Stimulated activated effector memory CD8-positive, alpha-beta T cell treated with anti-CD3 and anti-CD28 coated beads, Interleukin-12 subunit alpha, Interleukin-12 subunit beta, amount 100 ng/mL, for 72 hours (primary cell): Measurements from ENCODE around the gene MAB21L3.

Experiments used
- ATAC-seq: fragments of 150-1000 bp; cut with Tn5 transposase; 2 replicates; pipeline ENCODE4 v1.10.0; 2021
- DNase-seq, 2 donors: peaks; one replicate each; pipeline ENCODE4 v3.0.0; 2021 to 2022; ENCODE audit warnings: low spot score in 2 of 2
- H3K27ac Mint-ChIP-seq: one replicate; pipeline ENCODE4 v1.8.0; 2022; ENCODE audit warnings: mild to moderate bottlenecking, mixed read lengths
- H3K36me3 Mint-ChIP-seq: one replicate; pipeline ENCODE4 v1.8.0; 2022; ENCODE audit warnings: mild to moderate bottlenecking, mixed read lengths
- H3K4me1 Mint-ChIP-seq: one replicate; pipeline ENCODE4 v1.8.0; 2022; ENCODE audit warnings: mixed read lengths
- H3K4me3 Mint-ChIP-seq: one replicate; pipeline ENCODE4 v1.8.0; 2022; ENCODE audit warnings: mild to moderate bottlenecking, mixed read lengths
- H3K9me3 Mint-ChIP-seq: one replicate; pipeline ENCODE4 v1.8.0; 2022; ENCODE audit warnings: mixed read lengths

The MAB21L3 gene

GRCh38 chr1:116110567-116111523, at the start of gene MAB21L3:
Gene MAB21L3, plus strand, starts transcription at chr1:116111399. Its CDS starts 1,217 bp downstream, at chr1:116112616.
- DNase-seq (peak in 1 of 2 donors; percentile 37), ATAC-seq (no peak)
- Mint-ChIP-seq H3K9me3 (no peaks in the 10 kb centered on the region), H3K4me3 (no peak within 1 kb of the TSS), H3K4me1 (no peaks in the 10 kb centered on the region), H3K36me3 (no peaks in the 10 kb centered on the region), H3K27ac (no peak within 1 kb of the TSS)

- Mint-ChIP-seq H3K27ac (no peak overlapping the region), H3K36me3 (no peaks in the 10 kb centered on the region), H3K4me1 (no peaks in the 10 kb centered on the region), H3K9me3 (peaks cover 3% of the 10 kb centered on the region), H3K4me3 (no peak overlapping the region)
- no peak for DNase-seq
- no peak for ATAC-seq
These were observed 49.0 kb upstream of the MAB21L3 start for GRCh38 chr1:116062201-116062600.

DNA sequence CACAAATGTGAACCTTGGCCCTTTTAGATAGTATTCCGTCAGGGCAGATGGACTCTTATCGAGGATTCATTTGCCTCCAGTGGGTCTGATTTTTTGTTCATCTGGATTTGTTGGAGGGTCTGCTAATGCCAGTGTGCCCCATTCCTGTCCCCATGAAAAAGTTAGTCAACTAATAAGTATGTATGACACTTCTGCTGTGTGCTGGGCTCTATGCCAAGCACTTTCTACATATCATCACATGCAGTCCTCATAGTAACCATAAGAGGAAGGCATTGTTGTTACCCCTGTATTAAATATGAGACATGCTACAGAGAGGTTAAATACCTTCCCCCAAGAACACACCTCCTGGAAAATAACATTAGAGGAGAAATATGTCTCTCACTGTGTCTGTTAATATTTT, 46.6 kb upstream of the MAB21L3 start:
- DNase-seq = no peak
- no peak overlapping the region for H3K4me3 Mint-ChIP-seq
- ATAC-seq = no peak
- no peaks in the 10 kb centered on the region for H3K9me3 Mint-ChIP-seq
- no peaks in the 10 kb centered on the region for H3K4me1 Mint-ChIP-seq
- no peaks in the 10 kb centered on the region for H3K36me3 Mint-ChIP-seq
- H3K27ac Mint-ChIP-seq = no peak overlapping the region

DNA sequence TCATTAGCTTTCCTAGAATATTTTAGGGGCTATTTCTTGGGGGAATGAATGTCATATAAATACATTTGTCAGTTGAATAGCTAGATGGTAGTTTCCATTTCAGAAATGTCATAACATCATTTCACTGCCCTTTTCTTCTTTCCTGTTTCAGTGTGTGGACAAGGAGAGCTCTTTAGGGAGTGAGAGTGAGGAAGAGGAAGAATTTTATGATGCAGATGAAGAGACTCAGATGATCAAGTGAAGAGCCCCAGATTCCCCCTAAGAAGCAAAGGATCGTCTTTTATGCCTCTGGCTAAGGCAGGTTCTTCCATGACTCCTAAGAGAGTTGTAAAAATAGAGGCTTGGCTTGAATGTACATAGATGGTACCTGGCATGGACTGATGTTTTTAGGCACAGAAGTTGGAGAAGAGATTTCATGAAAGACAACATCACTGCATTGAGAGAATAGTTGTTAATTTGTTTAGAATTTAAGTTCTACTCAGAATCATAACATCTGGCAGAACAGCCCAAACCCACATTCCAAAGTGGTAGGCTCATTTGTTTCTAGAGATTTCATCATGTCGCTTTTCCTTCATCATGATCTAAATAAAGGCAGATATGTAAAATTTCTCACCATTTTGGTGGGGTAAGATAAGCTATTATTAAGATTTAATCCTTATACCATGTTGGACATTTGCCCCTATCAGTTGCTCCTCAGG, 44.2 kb upstream of the MAB21L3 start:
- ATAC-seq (no peak), DNase-seq (no peak)
- Mint-ChIP-seq H3K36me3 (no peaks in the 10 kb centered on the region), H3K4me1 (no peaks in the 10 kb centered on the region), H3K27ac (no peak overlapping the region), H3K9me3 (no peaks in the 10 kb centered on the region), H3K4me3 (no peak overlapping the region)

DNA sequence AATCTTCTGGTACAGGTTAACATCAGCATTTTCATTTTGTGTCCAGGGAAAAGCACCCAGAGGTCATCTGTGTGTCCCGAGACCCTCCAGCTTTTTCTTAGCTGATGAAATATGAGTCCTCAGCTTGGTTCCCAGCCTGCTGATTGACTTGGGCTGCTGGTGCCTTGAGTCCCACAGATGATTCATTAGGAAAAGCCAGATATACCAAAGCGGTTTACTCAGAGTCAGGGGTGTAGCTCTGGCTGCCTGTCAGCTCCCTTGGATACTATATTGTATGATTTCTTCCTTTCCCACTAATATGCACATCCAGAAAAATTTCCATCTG, 43.7 kb upstream of the MAB21L3 start:
- DNase-seq = no peak
- no peak overlapping the region for H3K4me3 Mint-ChIP-seq
- H3K4me1 Mint-ChIP-seq = no peaks in the 10 kb centered on the region
- no peaks in the 10 kb centered on the region for H3K36me3 Mint-ChIP-seq
- H3K9me3 Mint-ChIP-seq = no peaks in the 10 kb centered on the region
- ATAC-seq = no peak
- H3K27ac Mint-ChIP-seq = no peak overlapping the region

DNA sequence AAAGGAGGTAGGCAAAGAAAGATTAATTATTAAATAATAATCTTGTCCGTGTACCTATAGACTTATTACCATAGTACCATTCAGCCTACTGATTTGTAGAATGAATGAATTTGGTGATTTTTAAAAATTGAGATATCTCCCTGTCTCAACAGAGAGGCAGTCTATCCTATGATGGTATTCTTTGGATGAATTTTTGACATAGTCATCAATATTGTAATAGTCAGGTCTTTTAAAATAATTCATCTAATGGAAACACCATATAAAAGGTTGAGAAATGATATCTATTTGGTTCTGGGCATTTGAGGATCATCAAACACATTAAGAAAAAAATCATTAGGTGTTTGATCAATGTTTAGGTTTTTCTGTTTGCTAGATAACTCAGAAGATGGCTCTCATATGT, 35.6 kb upstream of the MAB21L3 start:
- H3K9me3 Mint-ChIP-seq = no peaks in the 10 kb centered on the region
- no peaks in the 10 kb centered on the region for H3K4me1 Mint-ChIP-seq
- DNase-seq (no peak), ATAC-seq (no peak)
- H3K27ac Mint-ChIP-seq = no peak overlapping the region
- H3K36me3 Mint-ChIP-seq = no peaks in the 10 kb centered on the region
- no peak overlapping the region for H3K4me3 Mint-ChIP-seq

GRCh38 chr1:116075990-116076389, 35.2 kb upstream of the MAB21L3 start:
- Mint-ChIP-seq H3K36me3 (no peaks in the 10 kb centered on the region), H3K9me3 (peaks cover 3% of the 10 kb centered on the region), H3K4me3 (no peak overlapping the region), H3K4me1 (no peaks in the 10 kb centered on the region), H3K27ac (no peak overlapping the region)
- no peak for ATAC-seq
- DNase-seq = no peak

GRCh38 chr1:116076831-116077230, 34.4 kb upstream of the MAB21L3 start:
- Mint-ChIP-seq H3K4me1 (no peaks in the 10 kb centered on the region), H3K4me3 (no peak overlapping the region), H3K9me3 (peaks cover 3% of the 10 kb centered on the region), H3K36me3 (no peaks in the 10 kb centered on the region), H3K27ac (no peak overlapping the region)
- no peak for DNase-seq
- ATAC-seq = no peak

DNA sequence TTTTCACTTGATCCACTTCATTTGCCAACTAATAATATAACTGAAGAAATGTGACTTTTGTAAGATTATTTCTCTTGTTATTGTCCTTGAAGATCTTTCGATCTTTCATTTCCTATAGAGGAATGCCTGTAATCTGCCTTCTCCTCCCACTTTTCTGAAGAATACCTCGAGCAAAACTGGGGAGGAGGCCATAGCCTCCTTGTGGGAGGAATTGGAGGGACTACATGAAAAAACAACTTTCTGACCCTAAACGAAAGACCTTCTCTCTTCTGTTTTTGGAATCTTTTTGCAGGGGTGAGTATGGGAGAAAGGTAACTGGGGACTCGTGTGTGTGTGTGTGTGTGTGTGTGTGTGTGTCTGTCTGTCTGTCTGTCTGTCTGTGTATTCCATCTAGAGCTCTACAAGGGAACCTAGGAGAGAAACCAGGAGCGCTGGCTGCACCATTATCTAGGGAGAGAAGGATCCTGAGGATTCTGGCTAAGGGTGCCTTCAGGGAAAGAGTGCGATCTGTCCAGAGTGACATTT, 32.4 kb upstream of the MAB21L3 start:
- no peak overlapping the region for H3K27ac Mint-ChIP-seq
- H3K4me3 Mint-ChIP-seq = no peak overlapping the region
- ATAC-seq (no peak), DNase-seq (no peak)
- H3K9me3 Mint-ChIP-seq = peaks cover 3% of the 10 kb centered on the region
- H3K4me1 Mint-ChIP-seq = no peaks in the 10 kb centered on the region
- H3K36me3 Mint-ChIP-seq = no peaks in the 10 kb centered on the region

DNA sequence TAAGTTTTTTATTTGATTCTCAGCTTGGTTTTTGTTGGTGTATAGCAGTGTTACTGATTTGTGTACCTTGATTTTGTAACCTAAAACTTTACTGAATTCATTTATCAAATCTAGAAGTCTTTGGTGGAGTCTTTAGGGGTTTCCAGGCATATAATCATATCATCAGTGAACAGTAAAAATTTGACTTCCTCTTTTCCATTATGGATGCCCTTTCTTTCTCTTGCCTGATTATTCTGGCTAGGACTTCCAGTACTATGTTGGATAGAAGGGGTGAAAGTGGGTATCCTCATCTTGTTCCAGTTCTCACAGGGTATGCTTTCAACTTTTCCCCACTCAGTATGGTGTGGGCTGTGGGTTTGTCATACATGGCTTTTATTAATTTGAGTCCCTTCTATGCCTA, 23.6 kb upstream of the MAB21L3 start:
- no peak for DNase-seq
- no peaks in the 10 kb centered on the region for H3K36me3 Mint-ChIP-seq
- H3K27ac Mint-ChIP-seq = no peak overlapping the region
- no peak overlapping the region for H3K4me3 Mint-ChIP-seq
- H3K4me1 Mint-ChIP-seq = no peaks in the 10 kb centered on the region
- no peak for ATAC-seq
- peaks cover 20% of the 10 kb centered on the region for H3K9me3 Mint-ChIP-seq

DNA sequence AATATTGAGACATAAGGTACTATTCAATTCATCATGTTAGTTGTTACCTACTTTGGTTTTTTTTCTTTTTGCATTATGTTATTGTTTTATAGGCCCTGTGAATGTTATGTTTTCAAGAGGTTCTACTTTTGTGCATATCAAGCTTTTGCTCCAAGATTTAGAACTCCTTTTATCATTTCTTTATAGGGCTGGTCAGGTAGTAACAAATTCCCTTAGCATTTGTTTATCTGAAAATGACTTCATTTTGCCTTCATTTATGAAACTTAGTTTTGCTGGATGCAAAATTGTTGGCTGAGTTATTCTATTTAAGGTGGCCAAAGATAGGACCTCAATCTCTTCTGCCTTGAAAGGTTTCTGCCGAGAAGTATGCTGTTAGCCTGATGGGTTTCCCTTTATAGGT, 21.3 kb upstream of the MAB21L3 start:
- Mint-ChIP-seq H3K4me3 (no peak overlapping the region), H3K9me3 (peaks cover 20% of the 10 kb centered on the region)
- DNase-seq = no peak

DNA sequence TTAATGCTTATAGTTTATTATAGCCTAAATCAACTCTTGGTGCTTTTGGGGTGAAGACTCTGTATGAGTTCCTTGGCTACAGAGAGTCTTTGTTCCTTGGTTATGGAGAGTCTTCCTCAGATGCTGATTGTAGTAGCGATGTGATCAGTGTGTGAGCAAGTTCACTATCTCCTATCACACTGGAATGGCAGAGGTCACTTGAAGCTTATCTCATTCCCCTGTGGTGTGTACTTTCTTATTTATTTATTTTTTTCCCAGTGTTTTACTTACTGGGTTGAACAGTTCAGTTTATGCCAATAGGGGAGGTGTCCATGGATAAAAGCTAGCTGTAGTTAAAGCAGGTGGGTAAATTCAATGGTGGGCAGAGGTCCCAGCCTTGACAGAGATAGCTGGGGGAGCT, 20.1 kb upstream of the MAB21L3 start:
- no peaks in the 10 kb centered on the region for H3K4me1 Mint-ChIP-seq
- H3K27ac Mint-ChIP-seq = no peak overlapping the region
- H3K4me3 Mint-ChIP-seq = no peak overlapping the region
- DNase-seq = no peak
- H3K36me3 Mint-ChIP-seq = no peaks in the 10 kb centered on the region
- ATAC-seq = no peak
- peaks cover 20% of the 10 kb centered on the region for H3K9me3 Mint-ChIP-seq

More for the DNA sequence above, 21.3 kb upstream of the MAB21L3 start:
- Mint-ChIP-seq H3K27ac (no peak overlapping the region), H3K36me3 (no peaks in the 10 kb centered on the region), H3K4me1 (no peaks in the 10 kb centered on the region)
- no peak for ATAC-seq

- no peaks in the 10 kb centered on the region for H3K4me1 Mint-ChIP-seq
- peaks cover 23% of the 10 kb centered on the region for H3K9me3 Mint-ChIP-seq
- H3K4me3 Mint-ChIP-seq = no peak overlapping the region
- no peaks in the 10 kb centered on the region for H3K36me3 Mint-ChIP-seq
- no peak for ATAC-seq
- no peak overlapping the region for H3K27ac Mint-ChIP-seq
- no peak for DNase-seq
These were observed 18.3 kb upstream of the MAB21L3 start for GRCh38 chr1:116092752-116093489.

DNA sequence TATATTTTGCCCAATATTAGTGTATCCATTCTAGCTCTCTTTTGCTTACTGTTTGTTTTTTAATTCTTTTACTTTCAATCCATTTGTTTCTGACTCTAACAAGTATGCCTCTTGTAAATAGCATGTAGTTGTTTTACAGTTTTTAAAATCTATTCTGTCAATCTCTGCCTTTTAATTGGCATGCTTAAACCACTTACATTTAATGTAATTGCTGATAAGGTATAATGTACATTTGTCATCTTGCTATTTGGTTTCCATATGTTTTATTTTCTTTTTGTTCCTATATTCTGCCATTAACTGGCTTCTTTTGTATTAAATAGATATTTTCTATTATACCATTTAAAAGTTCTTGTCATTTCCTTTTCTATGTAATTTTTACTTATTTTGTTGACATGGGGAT, 16.2 kb upstream of the MAB21L3 start:
- Mint-ChIP-seq H3K9me3 (peaks cover 10% of the 10 kb centered on the region), H3K27ac (no peak overlapping the region), H3K36me3 (no peaks in the 10 kb centered on the region), H3K4me1 (no peaks in the 10 kb centered on the region), H3K4me3 (no peak overlapping the region)
- ATAC-seq (no peak), DNase-seq (no peak)

DNA sequence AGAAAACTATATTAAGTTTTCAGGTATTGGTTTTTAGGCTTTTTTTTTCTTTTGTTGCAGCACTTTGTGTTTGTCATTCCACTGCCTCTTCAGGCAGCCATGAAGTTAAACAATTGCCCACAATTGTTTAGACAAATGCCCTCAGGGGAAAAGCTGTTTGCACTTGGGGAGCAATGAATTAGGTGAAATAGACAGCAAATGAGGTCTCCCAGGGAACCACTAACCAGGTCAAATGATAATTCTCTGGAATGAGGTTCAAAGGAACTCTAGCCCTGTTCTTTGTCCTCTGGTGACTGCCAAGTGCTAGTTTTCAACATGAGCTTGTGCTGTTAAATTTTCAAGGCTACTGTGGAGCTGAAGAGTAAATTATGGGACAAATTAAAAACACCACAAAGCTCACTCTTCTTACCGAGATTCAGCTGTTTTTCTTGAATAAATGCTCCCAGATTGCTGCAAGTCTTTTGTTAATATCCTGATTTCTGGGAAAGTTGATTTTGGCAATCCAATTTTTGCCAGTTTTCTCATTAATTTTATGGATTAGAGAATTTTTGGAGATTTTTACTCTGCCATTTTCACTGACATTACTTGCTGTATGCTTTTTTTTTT, 15.1 kb upstream of the MAB21L3 start:
- ATAC-seq (no peak), DNase-seq (no peak)
- Mint-ChIP-seq H3K4me3 (no peak overlapping the region), H3K4me1 (no peaks in the 10 kb centered on the region), H3K9me3 (peaks cover 4% of the 10 kb centered on the region), H3K36me3 (no peaks in the 10 kb centered on the region), H3K27ac (no peak overlapping the region)
